CD14-positive monocyte (primary cell): ENCODE measurements around the gene NTM. TPM values are rescaled to one million over a fixed set of nuclear protein-coding genes. Genes with fewer than 3 reads are reported as not detected.
A peak's percentile ranks its signal among the peaks of the same experiment; 100 is the strongest.

Source experiments
- DNase-seq, 3 donors: peaks; one replicate each; pipeline ENCODE4 v3.0.0-alpha.2; 2011 to 2022
- H2AFZ ChIP-seq: 2 replicates; pipeline ENCODE4 v1.6.0; 2012; ENCODE audit warnings: mild to moderate bottlenecking, low read depth, low read length, inconsistent platforms; ENCODE audit not compliant: insufficient read depth, poor library complexity, severe bottlenecking
- H3K27ac ChIP-seq, 2 donors: 1 replicate in 1 of 2; 2 replicates in 1 of 2; pipeline ENCODE4 v1.5.1; 2012 to 2013; ENCODE audit warnings: low read length in 2 of 2, control low read depth in 1 of 2, inconsistent platforms in 1 of 2, low read depth in 1 of 2, mild to moderate bottlenecking in 1 of 2
- H3K27me3 ChIP-seq, 2 donors: one replicate each; pipeline versions ENCODE4 v1.6.0 to v1.6.1; 2011 to 2013; ENCODE audit warnings: low read length in 2 of 2; ENCODE audit not compliant: control insufficient read depth in 2 of 2, insufficient read depth in 2 of 2
- H3K36me3 ChIP-seq, 2 donors: replicated peaks in 1 of 2; 1 replicate in 1 of 2; 2 replicates in 1 of 2; pipeline versions ENCODE4 v1.5.1 to v1.6.1; 2012 to 2013; ENCODE audit warnings: low read length in 2 of 2, control low read depth in 1 of 2, inconsistent platforms in 1 of 2, mild to moderate bottlenecking in 1 of 2; ENCODE audit not compliant: insufficient read depth in 2 of 2, control insufficient read depth in 1 of 2
- H3K4me1 ChIP-seq, 2 donors: 1 replicate in 1 of 2; 2 replicates in 1 of 2; pipeline versions ENCODE4 v1.5.1 to v1.6.1; 2012 to 2013; ENCODE audit warnings: low read length in 2 of 2, control low read depth in 1 of 2, inconsistent platforms in 1 of 2, mild to moderate bottlenecking in 1 of 2, moderate library complexity in 1 of 2; ENCODE audit not compliant: insufficient read depth in 2 of 2, control insufficient read depth in 1 of 2
- H3K4me2 ChIP-seq: replicated peaks from 2 replicates; pipeline ENCODE3; 2012; ENCODE audit warnings: low read length, moderate library complexity, mild to moderate bottlenecking; ENCODE audit not compliant: poor library complexity, severe bottlenecking; ENCODE audit errors: extremely low read depth
- H3K4me3 ChIP-seq, 3 experiments: fragments of 200-600 bp in 1 of 3; sonication (generic) in 1 of 3; replicated peaks in 1 of 3; 1 replicate in 2 of 3; 2 replicates in 1 of 3; pipeline ENCODE4 v1.5.1; 2011 to 2013; ENCODE audit warnings: low read length in 3 of 3, mild to moderate bottlenecking in 3 of 3, control low read depth in 2 of 3, low read depth in 2 of 3, inconsistent platforms in 1 of 3, moderate library complexity in 1 of 3
- H3K79me2 ChIP-seq: 2 replicates; pipeline ENCODE4 v1.6.0; 2012; ENCODE audit warnings: mild to moderate bottlenecking, control low read depth, inconsistent platforms, low read length, moderate library complexity; ENCODE audit not compliant: insufficient read depth
- H3K9ac ChIP-seq: 2 replicates; pipeline ENCODE4 v1.6.0; 2017; ENCODE audit warnings: low read length, mild to moderate bottlenecking; ENCODE audit not compliant: insufficient read depth, poor library complexity, severe bottlenecking
- H3K9me3 ChIP-seq, 2 donors: replicated peaks in 1 of 2; 1 replicate in 1 of 2; 2 replicates in 1 of 2; pipeline versions ENCODE4 v1.5.1 to v1.6.1; 2012 to 2013; ENCODE audit warnings: low read length in 2 of 2, control low read depth in 1 of 2; ENCODE audit not compliant: control insufficient read depth in 1 of 2, insufficient read depth in 1 of 2
- H4K20me1 ChIP-seq: 2 replicates; pipeline ENCODE4 v1.6.0; 2012; ENCODE audit warnings: mild to moderate bottlenecking, low read length, control low read depth, moderate library complexity; ENCODE audit not compliant: insufficient read depth
- H3K27ac Mint-ChIP-seq, 7 donors: one replicate each; pipeline ENCODE4 v1.8.0; 2020; ENCODE audit warnings: mild to moderate bottlenecking in 7 of 7, mixed read lengths in 7 of 7, moderate library complexity in 6 of 7, inconsistent platforms in 2 of 7
- H3K27me3 Mint-ChIP-seq, 3 donors: one replicate each; pipeline ENCODE4 v1.8.0; 2021 to 2022; ENCODE audit warnings: low read depth in 3 of 3, mild to moderate bottlenecking in 3 of 3, mixed read lengths in 3 of 3, moderate library complexity in 3 of 3, inconsistent platforms in 1 of 3
- H3K36me3 Mint-ChIP-seq, 2 donors: one replicate each; pipeline ENCODE4 v1.8.0; 2020; ENCODE audit warnings: mixed read lengths in 2 of 2, inconsistent platforms in 1 of 2, mild to moderate bottlenecking in 1 of 2
- H3K4me1 Mint-ChIP-seq: one replicate; pipeline ENCODE4 v1.8.0; 2020; ENCODE audit warnings: mild to moderate bottlenecking, mixed read lengths
- H3K4me3 Mint-ChIP-seq, 2 donors: one replicate each; pipeline ENCODE4 v1.8.0; 2020; ENCODE audit warnings: mild to moderate bottlenecking in 2 of 2, mixed read lengths in 2 of 2, moderate library complexity in 1 of 2
- H3K9me3 Mint-ChIP-seq, 7 donors: one replicate each; pipeline ENCODE4 v1.8.0; 2020 to 2022; ENCODE audit warnings: mixed read lengths in 7 of 7, mild to moderate bottlenecking in 6 of 7, moderate library complexity in 6 of 7, inconsistent platforms in 2 of 7
- WGBS: methylation state at CpG from one replicate; pipeline ENCODE4 v1.1.5; 2013; ENCODE audit warnings: missing lambda C conversion rate; ENCODE audit not compliant: insufficient coverage; 5-methylcytosine and 5-hydroxymethylcytosine counted together
- intact Hi-C, 2 donors: fragments of 100-400 bp; cut with micrococcal nuclease; formaldehyde crosslinking; loops; one replicate each; pipeline versions ENCODE4 v1.15.0 to v1.15.1; 2023
- polyA plus RNA-seq, 3 donors: library from polyadenylated mRNA; depleted of rRNA in 1 of 3; unstranded in 2 of 3; stranded (reverse) in 1 of 3; fragments of 300-500 nt in 2 of 3; fragments of >200 nt in 1 of 3; fragmentation: Illumina TruSeq in 2 of 3; gene quantifications; 1 replicate in 2 of 3; 2 replicates in 1 of 3; pipeline ENCODE4 v1.2.3, GENCODE V29; 2012 to 2021
- TF ChIP-seq, protein P1 (sequence below): fragments of 200-600 bp; IDR thresholded peaks from one replicate; pipeline ENCODE4 v1.8.0; 2022; ENCODE audit warnings: antibody characterized with exemption, mild to moderate bottlenecking

Gene NTM
- polyA plus RNA-seq, 3 donors: not detected

GRCh38 chr11:131923309-131923708, 552.9 kb downstream of the NTM start:
- no peaks in the 10 kb centered on the region for H3K4me1 Mint-ChIP-seq
- Histone ChIP-seq H3K27me3 (peaks cover 0 to 5% of the 10 kb centered on the region in 2 donors), H3K27ac (no peak overlapping the region), H3K9ac (no peak overlapping the region), H3K9me3 (no peaks in the 10 kb centered on the region), H3K36me3 (no peaks in the 10 kb centered on the region), H4K20me1 (no peaks in the 10 kb centered on the region), H3K4me3 (no peak overlapping the region), H3K4me1 (no peaks in the 10 kb centered on the region), H3K79me2 (no peaks in the 10 kb centered on the region), H3K4me2 (no peak overlapping the region), H2AFZ (no peak overlapping the region)
- 95% methylated on average over 2 of the region's 3 CpGs for WGBS
- H3K4me3 Mint-ChIP-seq: no peak overlapping the region
- DNase-seq: no peak
- intact Hi-C loops: no loop called here
- H3K36me3 Mint-ChIP-seq: no peaks in the 10 kb centered on the region
- H3K27ac Mint-ChIP-seq: no peak overlapping the region
- TF ChIP-seq, protein P1, sequence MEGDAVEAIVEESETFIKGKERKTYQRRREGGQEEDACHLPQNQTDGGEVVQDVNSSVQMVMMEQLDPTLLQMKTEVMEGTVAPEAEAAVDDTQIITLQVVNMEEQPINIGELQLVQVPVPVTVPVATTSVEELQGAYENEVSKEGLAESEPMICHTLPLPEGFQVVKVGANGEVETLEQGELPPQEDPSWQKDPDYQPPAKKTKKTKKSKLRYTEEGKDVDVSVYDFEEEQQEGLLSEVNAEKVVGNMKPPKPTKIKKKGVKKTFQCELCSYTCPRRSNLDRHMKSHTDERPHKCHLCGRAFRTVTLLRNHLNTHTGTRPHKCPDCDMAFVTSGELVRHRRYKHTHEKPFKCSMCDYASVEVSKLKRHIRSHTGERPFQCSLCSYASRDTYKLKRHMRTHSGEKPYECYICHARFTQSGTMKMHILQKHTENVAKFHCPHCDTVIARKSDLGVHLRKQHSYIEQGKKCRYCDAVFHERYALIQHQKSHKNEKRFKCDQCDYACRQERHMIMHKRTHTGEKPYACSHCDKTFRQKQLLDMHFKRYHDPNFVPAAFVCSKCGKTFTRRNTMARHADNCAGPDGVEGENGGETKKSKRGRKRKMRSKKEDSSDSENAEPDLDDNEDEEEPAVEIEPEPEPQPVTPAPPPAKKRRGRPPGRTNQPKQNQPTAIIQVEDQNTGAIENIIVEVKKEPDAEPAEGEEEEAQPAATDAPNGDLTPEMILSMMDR: no peak
- peaks cover 3 to 14% (median 8%) of the 10 kb centered on the region in 3 donors for H3K27me3 Mint-ChIP-seq
- H3K9me3 Mint-ChIP-seq: peaks cover 0 to 2% (median 0%) of the 10 kb centered on the region in 7 donors

DNA sequence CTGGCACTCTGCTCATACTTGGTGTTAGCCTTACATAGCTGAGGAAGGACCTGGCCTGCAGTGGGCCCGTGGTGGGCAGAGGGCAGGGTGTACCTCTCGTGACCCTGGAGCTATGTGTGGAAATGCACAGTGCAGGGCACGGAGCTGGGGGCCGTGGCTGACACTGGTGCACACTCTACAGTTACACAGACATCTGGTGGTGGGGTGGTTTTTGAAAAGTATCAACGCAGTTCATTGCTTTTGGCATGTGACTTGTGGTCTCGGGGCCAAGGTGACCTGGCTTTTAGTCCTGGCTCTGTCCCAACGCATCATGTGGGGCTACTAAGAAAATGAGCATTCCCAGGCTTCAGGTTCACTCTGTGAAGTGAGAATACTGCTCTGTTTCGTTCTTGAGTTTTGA, 553.6 kb downstream of the NTM start:
- no peak for DNase-seq
- H3K9me3 ChIP-seq: no peaks in the 10 kb centered on the region
- H3K27ac ChIP-seq: no peak overlapping the region
- Mint-ChIP-seq H3K27ac (no peak overlapping the region), H3K4me1 (no peaks in the 10 kb centered on the region), H3K9me3 (peaks cover 0 to 2% (median 0%) of the 10 kb centered on the region in 7 donors), H3K4me3 (peak overlapping the region in 1 of 2 donors; percentile 2), H3K36me3 (no peaks in the 10 kb centered on the region), H3K27me3 (peaks cover 3 to 15% (median 10%) of the 10 kb centered on the region in 3 donors)
- H3K4me2 ChIP-seq: no peak overlapping the region
- intact Hi-C loops: no loop called here
- no peak overlapping the region for H3K9ac ChIP-seq
- TF ChIP-seq, protein P1: no peak
- H3K79me2 ChIP-seq: no peaks in the 10 kb centered on the region
- H3K27me3 ChIP-seq: peaks cover 0 to 5% of the 10 kb centered on the region in 2 donors
- H2AFZ ChIP-seq: no peak overlapping the region
- H3K36me3 ChIP-seq: no peaks in the 10 kb centered on the region
- H3K4me1 ChIP-seq: no peaks in the 10 kb centered on the region
- no peaks in the 10 kb centered on the region for H4K20me1 ChIP-seq
- H3K4me3 ChIP-seq: no peak overlapping the region
- no CpG with 5 or more reads among the region's 8 CpGs for WGBS
